IMR-90 (cell line): Measurements from ENCODE around the gene STARD8. TPM values are rescaled to one million over a fixed set of nuclear protein-coding genes. Genes with fewer than 3 reads are reported as not detected.

Experiments used
- ATAC-seq: fragments of 200-7000 bp; cut with Tn5 transposase; 2 replicates; pipeline ENCODE4 v1.9.1; 2020; ENCODE audit warnings: low read depth, mild to moderate bottlenecking, moderate library complexity
- BruUV-seq: library from RNA; stranded (reverse); fragments of 400-500 nt; replicated peaks from 2 replicates; lab custom pipeline; 2021; lab: Mats Ljungman, UMichigan
- CTCF ChIA-PET: fragments of 300-600 bp; formaldehyde crosslinking; extraction: SDS; loops from one replicate; lab custom pipeline; 2021; ENCODE audit warnings: antibody characterized with exemption; lab: Yijun Ruan, JAX
- POLR2A ChIA-PET: fragments of 300-600 bp; sonication (Branson Sonifier 250); formaldehyde crosslinking; loops from one replicate; lab custom pipeline; 2022; ENCODE audit warnings: antibody characterized with exemption; ENCODE audit not compliant: unreplicated experiment; lab: Charles Lee
- DNase-seq: peaks from one replicate; pipeline ENCODE4 v3.0.0; 2013
- H2AFZ ChIP-seq: replicated peaks from 2 replicates; pipeline ENCODE3; 2013; ENCODE audit warnings: low read length, mild to moderate bottlenecking; ENCODE audit not compliant: poor library complexity
- H2AK5ac ChIP-seq: 2 replicates; pipeline ENCODE4 v1.6.1; 2013; ENCODE audit warnings: low read depth, low read length, inconsistent platforms
- H2AK9ac ChIP-seq: replicated peaks from 2 replicates; pipeline ENCODE3; 2013; ENCODE audit warnings: mild to moderate bottlenecking, low read depth, low read length, moderate library complexity; ENCODE audit not compliant: poor library complexity
- H2BK120ac ChIP-seq: 2 replicates; pipeline ENCODE4 v1.6.1; 2013; ENCODE audit warnings: low read depth, low read length, inconsistent platforms
- H2BK15ac ChIP-seq: 3 replicates; pipeline ENCODE4 v1.6.1; 2013; ENCODE audit warnings: low read depth, low read length, inconsistent platforms
- H2BK20ac ChIP-seq: 2 replicates; pipeline ENCODE4 v1.6.1; 2013; ENCODE audit warnings: low read depth, mild to moderate bottlenecking, inconsistent platforms, low read length, moderate library complexity
- H2BK5ac ChIP-seq: 2 replicates; pipeline ENCODE4 v1.6.1; 2013; ENCODE audit warnings: mild to moderate bottlenecking, low read depth, low read length, inconsistent platforms; ENCODE audit not compliant: poor library complexity, severe bottlenecking
- H3K14ac ChIP-seq: replicated peaks from 2 replicates; pipeline ENCODE4 v1.6.1; 2013; ENCODE audit warnings: low read depth, low read length, inconsistent platforms
- H3K18ac ChIP-seq: 2 replicates; pipeline ENCODE4 v1.6.1; 2013; ENCODE audit warnings: low read depth, low read length, control low read depth
- H3K23ac ChIP-seq: 2 replicates; pipeline ENCODE4 v1.6.1; 2013; ENCODE audit warnings: low read depth, low read length, inconsistent platforms
- H3K27ac ChIP-seq: 2 replicates; pipeline ENCODE4 v1.5.1; 2013; ENCODE audit warnings: mild to moderate bottlenecking, control low read depth, low read length; ENCODE audit not compliant: insufficient read depth
- H3K27me3 ChIP-seq: 2 replicates; pipeline ENCODE4 v1.6.1; 2013; ENCODE audit warnings: low read length; ENCODE audit not compliant: control insufficient read depth, insufficient read depth
- H3K36me3 ChIP-seq: 2 replicates; pipeline ENCODE4 v1.6.1; 2013; ENCODE audit warnings: low read length, mixed read lengths; ENCODE audit not compliant: control insufficient read depth, insufficient read depth
- H3K4ac ChIP-seq: 2 replicates; pipeline ENCODE4 v1.6.1; 2013; ENCODE audit warnings: low read depth, low read length, inconsistent platforms
- H3K4me1 ChIP-seq: 2 replicates; pipeline ENCODE4 v1.6.1; 2013; ENCODE audit warnings: low read length, mixed read lengths; ENCODE audit not compliant: control insufficient read depth, insufficient read depth
- H3K4me2 ChIP-seq: 2 replicates; pipeline ENCODE4 v1.6.1; 2013; ENCODE audit warnings: low read depth, mild to moderate bottlenecking, control low read depth, low read length, moderate library complexity
- H3K4me3 ChIP-seq: 2 replicates; pipeline ENCODE4 v1.5.1; 2013; ENCODE audit warnings: low read depth, mild to moderate bottlenecking, control low read depth, low read length, moderate library complexity; ENCODE audit not compliant: insufficient read depth
- H3K56ac ChIP-seq: 2 replicates; pipeline ENCODE4 v1.6.1; 2013; ENCODE audit warnings: low read length, inconsistent platforms; ENCODE audit not compliant: insufficient read depth; ENCODE audit errors: extremely low read depth
- H3K79me1 ChIP-seq, 2 experiments: 2 replicates each; pipeline ENCODE4 v1.6.1; 2013; ENCODE audit warnings: low read length in 2 of 2, inconsistent platforms in 1 of 2, low read depth in 1 of 2
- H3K9ac ChIP-seq: 2 replicates; pipeline ENCODE4 v1.6.1; 2013; ENCODE audit warnings: low read depth, low read length, control low read depth
- H3K9me1 ChIP-seq: 2 replicates; pipeline ENCODE4 v1.6.1; 2013; ENCODE audit warnings: low read length, inconsistent platforms; ENCODE audit not compliant: insufficient read depth
- H3K9me3 ChIP-seq: 2 replicates; pipeline ENCODE4 v1.6.1; 2013; ENCODE audit warnings: low read length; ENCODE audit not compliant: control insufficient read depth, insufficient read depth
- H4K20me1 ChIP-seq: 2 replicates; pipeline ENCODE4 v1.6.1; 2013; ENCODE audit warnings: low read length, inconsistent platforms; ENCODE audit not compliant: insufficient read depth
- H4K5ac ChIP-seq: 2 replicates; pipeline ENCODE4 v1.6.1; 2013; ENCODE audit warnings: mild to moderate bottlenecking, low read depth, low read length, control low read depth
- H4K8ac ChIP-seq, 2 experiments: 2 replicates each; pipeline ENCODE4 v1.6.1; 2013; ENCODE audit warnings: low read depth in 2 of 2, low read length in 2 of 2, control low read depth in 1 of 2, inconsistent platforms in 1 of 2
- H4K91ac ChIP-seq: 2 replicates; pipeline ENCODE4 v1.6.1; 2013; ENCODE audit warnings: low read depth, low read length, inconsistent platforms; ENCODE audit not compliant: insufficient read depth
- BHLHE40 ChIP-seq: fragments of 150-350 bp; IDR thresholded peaks from 2 replicates; pipeline ENCODE4 v1.6.1; 2016; ENCODE audit warnings: mild to moderate bottlenecking, low read depth, low read length
- CHD1 ChIP-seq: IDR thresholded peaks from 2 replicates; pipeline ENCODE4 v1.6.1; 2012; ENCODE audit warnings: low read depth, low read length, improper control_type of control experiment
- FOS ChIP-seq: fragments of 150-350 bp; IDR thresholded peaks from 2 replicates; pipeline ENCODE4 v1.6.1; 2016; ENCODE audit warnings: low read depth, low read length
- MAFK ChIP-seq: IDR thresholded peaks from 2 replicates; pipeline ENCODE4 v1.6.1; 2012; ENCODE audit warnings: low read depth, low read length, improper control_type of control experiment
- MAZ ChIP-seq: IDR thresholded peaks from 2 replicates; pipeline ENCODE4 v1.6.1; 2012; ENCODE audit warnings: low read depth, mild to moderate bottlenecking, low read length, improper control_type of control experiment, moderate library complexity, borderline replicate concordance
- MXI1 ChIP-seq: IDR thresholded peaks from 2 replicates; pipeline ENCODE4 v1.6.1; 2012; ENCODE audit warnings: low read depth, mild to moderate bottlenecking, low read length, moderate library complexity, borderline replicate concordance
- NFE2L2 ChIP-seq: fragments of 150-350 bp; IDR thresholded peaks from 2 replicates; pipeline ENCODE4 v1.6.1; 2016; ENCODE audit warnings: low read depth, mild to moderate bottlenecking, low read length
- POLR2A ChIP-seq: IDR thresholded peaks from 2 replicates; pipeline ENCODE4 v1.6.1; 2012; ENCODE audit warnings: mild to moderate bottlenecking, low read depth, low read length
- RAD21 ChIP-seq: IDR thresholded peaks from 2 replicates; pipeline ENCODE4 v1.6.1; 2012; ENCODE audit warnings: low read length, improper control_type of control experiment
- RFX5 ChIP-seq: IDR thresholded peaks from 2 replicates; pipeline ENCODE4 v1.8.0; 2012; ENCODE audit warnings: low read depth, mild to moderate bottlenecking, low read length, moderate library complexity
- SMC3 ChIP-seq: fragments of 150-350 bp; IDR thresholded peaks from 2 replicates; pipeline ENCODE4 v1.6.1; 2016; ENCODE audit warnings: low read depth, mild to moderate bottlenecking, antibody characterized with exemption, low read length, moderate library complexity
- WGBS, 2 experiments: methylation state at CpG; one replicate each; pipeline versions ENCODE4 v1.1.5 to v1.1.7; 2013; ENCODE audit warnings: missing lambda C conversion rate in 2 of 2; ENCODE audit not compliant: insufficient read length in 1 of 2; ENCODE audit errors: extremely low coverage in 2 of 2; 5-methylcytosine and 5-hydroxymethylcytosine counted together
- dilution Hi-C: fragments of 300-500 bp; cut with HindIII; formaldehyde crosslinking; loops from one replicate; pipeline ENCODE4 v1.14.3; 2018; ENCODE audit warnings: low sequenced_read_pairs; ENCODE audit not compliant: unreplicated experiment
- in situ Hi-C: fragments of 300-500 bp; cut with MboI; formaldehyde crosslinking; loops from 3 replicates; pipeline ENCODE4 v1.14.3; 2019; ENCODE audit warnings: low sequenced_read_pairs, inconsistent platforms, mixed read lengths
- intact Hi-C: fragments of 100-400 bp; cut with micrococcal nuclease; formaldehyde crosslinking; loops from 2 replicates; pipeline ENCODE4 v1.10.0; 2022
- polyA plus RNA-seq, 3 experiments: library from polyadenylated mRNA; depleted of rRNA; stranded (reverse); fragments of >200 nt; gene quantifications; 2 replicates each; pipeline ENCODE4 v1.2.3, GENCODE V29; 2012; ENCODE audit warnings: low replicate concordance in 1 of 3
- total RNA-seq: library from RNA; depleted of rRNA; stranded (reverse); fragments of >200 nt; gene quantifications from 2 replicates; pipeline ENCODE4 v1.2.3, GENCODE V29; 2012
- TF ChIP-seq, protein P1 (sequence below): fragments of 150-350 bp; IDR thresholded peaks from 2 replicates; pipeline ENCODE4 v1.6.1; 2017; ENCODE audit warnings: mild to moderate bottlenecking, antibody characterized with exemption, low read length, low read depth
- TF ChIP-seq, protein P2 (sequence below): conservative IDR thresholded peaks from 2 replicates; pipeline ENCODE4 v1.5.1; 2012; ENCODE audit warnings: mild to moderate bottlenecking, low read depth, low read length, improper control_type of control experiment

STARD8 gene
- total and polyA plus RNA-seq, 2 of the 4 experiments (the other 2 are of a cell fraction): 1.6 to 2.3 TPM

- H4K5ac ChIP-seq: no peak overlapping the region
These were observed 116.0 kb downstream of the STARD8 start for GRCh38 chrX:68763481-68763880.

More at GRCh38 chrX:68763481-68763880, 116.0 kb downstream of the STARD8 start:
- H3K27ac ChIP-seq: no peak overlapping the region
- dilution Hi-C loops: no loop called here
- H3K4me1 ChIP-seq: no peaks in the 10 kb centered on the region
- H3K9me1 ChIP-seq: no peaks in the 10 kb centered on the region
- H3K79me1 ChIP-seq: no peaks in the 10 kb centered on the region
- DNase-seq: no peak
- H3K9me3 ChIP-seq: no peaks in the 10 kb centered on the region
- H2AFZ ChIP-seq: no peak overlapping the region
- H4K20me1 ChIP-seq: no peaks in the 10 kb centered on the region
- no peak overlapping the region for H3K4me2 ChIP-seq
- H2BK15ac ChIP-seq: no peak overlapping the region
- WGBS, 2 experiments: 80% methylated on average over 4 of the region's 4 CpGs; no CpG with 5 or more reads in 1 of the 2 experiments
- no TSS peak for BruUV-seq
- ChIA-PET POLR2A (no interaction called here), CTCF (no interaction called here)
- no peak overlapping the region for H2AK5ac ChIP-seq
- in situ Hi-C loops: no loop called here
- H4K91ac ChIP-seq: no peak overlapping the region
- intact Hi-C loops: no loop called here
- TF ChIP-seq MXI1 (no peak), MAFK (no peak), NFE2L2 (no peak), RFX5 (no peak), BHLHE40 (no peak), MAZ (no peak), SMC3 (no peak), FOS (no peak), CHD1 (no peak), RAD21 (no peak), POLR2A (no peak)
- TF ChIP-seq, protein P1, sequence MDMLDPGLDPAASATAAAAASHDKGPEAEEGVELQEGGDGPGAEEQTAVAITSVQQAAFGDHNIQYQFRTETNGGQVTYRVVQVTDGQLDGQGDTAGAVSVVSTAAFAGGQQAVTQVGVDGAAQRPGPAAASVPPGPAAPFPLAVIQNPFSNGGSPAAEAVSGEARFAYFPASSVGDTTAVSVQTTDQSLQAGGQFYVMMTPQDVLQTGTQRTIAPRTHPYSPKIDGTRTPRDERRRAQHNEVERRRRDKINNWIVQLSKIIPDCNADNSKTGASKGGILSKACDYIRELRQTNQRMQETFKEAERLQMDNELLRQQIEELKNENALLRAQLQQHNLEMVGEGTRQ: no peak
- TF ChIP-seq, protein P2, sequence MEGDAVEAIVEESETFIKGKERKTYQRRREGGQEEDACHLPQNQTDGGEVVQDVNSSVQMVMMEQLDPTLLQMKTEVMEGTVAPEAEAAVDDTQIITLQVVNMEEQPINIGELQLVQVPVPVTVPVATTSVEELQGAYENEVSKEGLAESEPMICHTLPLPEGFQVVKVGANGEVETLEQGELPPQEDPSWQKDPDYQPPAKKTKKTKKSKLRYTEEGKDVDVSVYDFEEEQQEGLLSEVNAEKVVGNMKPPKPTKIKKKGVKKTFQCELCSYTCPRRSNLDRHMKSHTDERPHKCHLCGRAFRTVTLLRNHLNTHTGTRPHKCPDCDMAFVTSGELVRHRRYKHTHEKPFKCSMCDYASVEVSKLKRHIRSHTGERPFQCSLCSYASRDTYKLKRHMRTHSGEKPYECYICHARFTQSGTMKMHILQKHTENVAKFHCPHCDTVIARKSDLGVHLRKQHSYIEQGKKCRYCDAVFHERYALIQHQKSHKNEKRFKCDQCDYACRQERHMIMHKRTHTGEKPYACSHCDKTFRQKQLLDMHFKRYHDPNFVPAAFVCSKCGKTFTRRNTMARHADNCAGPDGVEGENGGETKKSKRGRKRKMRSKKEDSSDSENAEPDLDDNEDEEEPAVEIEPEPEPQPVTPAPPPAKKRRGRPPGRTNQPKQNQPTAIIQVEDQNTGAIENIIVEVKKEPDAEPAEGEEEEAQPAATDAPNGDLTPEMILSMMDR: no peak
- no peak overlapping the region for H3K9ac ChIP-seq
- H3K36me3 ChIP-seq: no peaks in the 10 kb centered on the region
- H2BK5ac ChIP-seq: no peak overlapping the region
- ATAC-seq: no peak
- H4K8ac ChIP-seq: no peak overlapping the region
- no peak overlapping the region for H3K56ac ChIP-seq
- no peak overlapping the region for H2AK9ac ChIP-seq
- no peak overlapping the region for H3K4ac ChIP-seq
- H2BK20ac ChIP-seq: no peak overlapping the region
- H3K14ac ChIP-seq: no peak overlapping the region
- no peak overlapping the region for H2BK120ac ChIP-seq
- H3K23ac ChIP-seq: no peak overlapping the region
- no peak overlapping the region for H3K4me3 ChIP-seq
- no peak overlapping the region for H3K18ac ChIP-seq
- H3K27me3 ChIP-seq: peaks cover 38% of the 10 kb centered on the region
